K562 (cell line): ENCODE results near the gene WFIKKN1. TPM values are rescaled to one million over a fixed set of nuclear protein-coding genes. Genes with fewer than 3 reads are reported as not detected.
A peak's percentile ranks its signal among the peaks of the same experiment; 100 is the strongest.

Experiments used
- ETV5 ChIP-seq: sonication (generic); formaldehyde crosslinking; IDR thresholded peaks from 2 replicates; pipeline ENCODE4 v1.4.0; 2020; ENCODE audit warnings: low read depth, mild to moderate bottlenecking, missing genetic modification reagents
- FUS ChIP-seq: fragments of 200-400 bp; formaldehyde crosslinking; optimal IDR thresholded peaks from 2 replicates; pipeline ENCODE3; 2017; ENCODE audit warnings: low read depth, low read length
- HCFC1 ChIP-seq: IDR thresholded peaks from 2 replicates; pipeline ENCODE4 v1.6.1; 2012; ENCODE audit warnings: low read depth, low read length, improper control_type of control experiment
- NFIC ChIP-seq: fragments of 450-650 bp; IDR thresholded peaks from 2 replicates; pipeline ENCODE4 v1.6.1; 2017; ENCODE audit warnings: mild to moderate bottlenecking, inconsistent platforms
- PHF21A ChIP-seq: fragments of 450-650 bp; IDR thresholded peaks from 2 replicates; pipeline ENCODE4 v1.6.1; 2017; ENCODE audit warnings: low read depth, borderline replicate concordance
- PRMT5 ChIP-seq: sonication (generic); formaldehyde crosslinking; IDR thresholded peaks from 2 replicates; pipeline ENCODE4 v1.5.0; 2020; ENCODE audit warnings: missing genetic modification reagents
- RBFOX2 ChIP-seq: fragments of 200-400 bp; formaldehyde crosslinking; IDR thresholded peaks from 2 replicates; pipeline ENCODE4 v1.6.1; 2017; ENCODE audit warnings: low read depth, mild to moderate bottlenecking, low read length, moderate library complexity
- SMARCC2 ChIP-seq: fragments of 450-650 bp; IDR thresholded peaks from 2 replicates; pipeline ENCODE4 v1.6.1; 2017; ENCODE audit warnings: antibody characterized with exemption, moderate library complexity, mild to moderate bottlenecking, low read depth
- SRSF7 ChIP-seq: fragments of 200-400 bp; formaldehyde crosslinking; optimal IDR thresholded peaks from 2 replicates; pipeline ENCODE3; 2017; ENCODE audit warnings: mild to moderate bottlenecking, low read depth, low read length
- WHSC1 ChIP-seq: IDR thresholded peaks from one replicate; pipeline ENCODE4 v1.6.1; 2012; ENCODE audit warnings: low read length, control low read depth, inconsistent platforms
- ZEB2 ChIP-seq: fragments of 450-650 bp; IDR thresholded peaks from 2 replicates; pipeline ENCODE4 v1.6.1; 2016
- ZKSCAN3 ChIP-seq: fragments of 250-450 bp; sonication (Bioruptor Pico); IDR thresholded peaks from 2 replicates; pipeline ENCODE4 v1.4.0; 2020
- ZNF311 ChIP-seq: fragments of 250-450 bp; sonication (Bioruptor Pico); IDR thresholded peaks from 2 replicates; pipeline ENCODE4 v1.4.0; 2020; ENCODE audit warnings: mild to moderate bottlenecking, moderate library complexity
- ZNF431 ChIP-seq: sonication (generic); formaldehyde crosslinking; IDR thresholded peaks from 2 replicates; pipeline ENCODE4 v1.8.0; 2022; ENCODE audit warnings: mild to moderate bottlenecking, missing genetic modification reagents
- polyA plus RNA-seq, 8 experiments: library from polyadenylated mRNA; depleted of rRNA in 4 of 8; stranded (reverse) in 5 of 8; unstranded in 3 of 8; fragments of >200 nt; fragmentation: Nextera tagmentation in 2 of 8; fragmentation: Illumina TruSeq in 1 of 8; extraction: Ambion mirVana in 2 of 8; extraction: Trizol in 1 of 8; gene quantifications; 2 replicates each; pipeline versions ENCODE4 v1.2.1 to v1.2.3, GENCODE V29; 2011 to 2014; ENCODE audit warnings: inconsistent platforms in 1 of 8, missing spikeins in 1 of 8
- total RNA-seq, 7 experiments: library from RNA; depleted of rRNA in 6 of 7; stranded (reverse); fragments of >200 nt in 6 of 7; fragmentation: Illumina TruSeq in 2 of 7; extraction: Trizol in 2 of 7; gene quantifications; 2 replicates each; pipeline versions ENCODE4 v1.2.1 to v1.2.3, GENCODE V29; 2011 to 2021; ENCODE audit warnings: low replicate concordance in 1 of 7
- TF ChIP-seq, protein P1 (sequence below): sonication (generic); formaldehyde crosslinking; IDR thresholded peaks from 2 replicates; pipeline ENCODE4 v1.8.0; 2023; ENCODE audit warnings: missing genetic modification reagents, mild to moderate bottlenecking, borderline replicate concordance
- TF ChIP-seq, protein P2 (sequence below): sonication (generic); formaldehyde crosslinking; IDR thresholded peaks from 2 replicates; pipeline ENCODE4 v1.8.1; 2023; ENCODE audit warnings: mild to moderate bottlenecking, missing genetic modification reagents, moderate library complexity
- TF ChIP-seq, protein P3 (sequence below): fragments of 200-400 bp; formaldehyde crosslinking; IDR thresholded peaks from 2 replicates; pipeline ENCODE4 v1.6.1; 2017; ENCODE audit warnings: mild to moderate bottlenecking, low read depth, low read length, moderate library complexity
- TF ChIP-seq, protein P4 (sequence below): fragments of 450-650 bp; formaldehyde crosslinking; IDR thresholded peaks from 2 replicates; pipeline ENCODE4 v1.4.0; 2020; ENCODE audit warnings: mild to moderate bottlenecking, mixed read lengths

The WFIKKN1 gene
- total and polyA plus RNA-seq, 9 of the 15 experiments (the other 6 are each of a cell fraction or from before 2014, with no cell fraction given) = 0.14 to 1.1 (median 0.50) TPM; not detected in 4

DNA sequence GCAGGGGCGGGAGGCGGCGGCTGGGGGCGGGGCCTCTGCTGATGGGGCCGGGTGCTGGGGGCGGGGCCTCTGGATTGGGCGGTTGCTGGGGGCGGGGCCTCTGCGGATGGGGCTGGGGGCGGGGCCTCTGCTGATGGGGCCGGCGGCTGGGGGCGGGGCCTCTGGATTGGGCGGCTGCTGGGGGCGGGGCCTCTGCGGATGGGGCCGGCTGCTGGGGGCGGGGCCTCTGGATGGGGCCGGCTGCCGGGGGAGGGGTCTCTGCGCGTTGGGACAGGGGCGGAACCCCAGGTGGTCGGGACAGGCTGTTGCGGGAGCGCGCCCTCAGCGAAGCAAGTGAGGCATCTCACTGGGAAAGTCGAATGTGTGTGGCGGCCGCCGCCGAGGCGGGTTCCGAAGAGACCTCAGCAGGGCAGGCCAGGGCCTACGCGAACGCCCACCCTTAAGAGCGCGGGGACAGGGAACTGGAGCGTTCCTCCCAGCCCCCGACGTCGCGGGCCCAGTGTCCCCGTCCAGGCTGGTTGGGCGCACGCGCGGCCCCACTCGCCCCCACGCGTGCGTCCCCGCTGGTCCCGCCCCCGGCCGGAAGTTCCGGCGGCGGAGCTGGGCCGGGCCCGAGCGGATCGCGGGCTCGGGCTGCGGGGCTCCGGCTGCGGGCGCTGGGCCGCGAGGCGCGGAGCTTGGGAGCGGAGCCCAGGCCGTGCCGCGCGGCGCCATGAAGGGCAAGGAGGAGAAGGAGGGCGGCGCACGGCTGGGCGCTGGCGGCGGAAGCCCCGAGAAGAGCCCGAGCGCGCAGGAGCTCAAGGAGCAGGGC, 49.2 kb downstream of the WFIKKN1 start, which contains the start of gene STUB1 (continued):
- TF ChIP-seq, protein P1, sequence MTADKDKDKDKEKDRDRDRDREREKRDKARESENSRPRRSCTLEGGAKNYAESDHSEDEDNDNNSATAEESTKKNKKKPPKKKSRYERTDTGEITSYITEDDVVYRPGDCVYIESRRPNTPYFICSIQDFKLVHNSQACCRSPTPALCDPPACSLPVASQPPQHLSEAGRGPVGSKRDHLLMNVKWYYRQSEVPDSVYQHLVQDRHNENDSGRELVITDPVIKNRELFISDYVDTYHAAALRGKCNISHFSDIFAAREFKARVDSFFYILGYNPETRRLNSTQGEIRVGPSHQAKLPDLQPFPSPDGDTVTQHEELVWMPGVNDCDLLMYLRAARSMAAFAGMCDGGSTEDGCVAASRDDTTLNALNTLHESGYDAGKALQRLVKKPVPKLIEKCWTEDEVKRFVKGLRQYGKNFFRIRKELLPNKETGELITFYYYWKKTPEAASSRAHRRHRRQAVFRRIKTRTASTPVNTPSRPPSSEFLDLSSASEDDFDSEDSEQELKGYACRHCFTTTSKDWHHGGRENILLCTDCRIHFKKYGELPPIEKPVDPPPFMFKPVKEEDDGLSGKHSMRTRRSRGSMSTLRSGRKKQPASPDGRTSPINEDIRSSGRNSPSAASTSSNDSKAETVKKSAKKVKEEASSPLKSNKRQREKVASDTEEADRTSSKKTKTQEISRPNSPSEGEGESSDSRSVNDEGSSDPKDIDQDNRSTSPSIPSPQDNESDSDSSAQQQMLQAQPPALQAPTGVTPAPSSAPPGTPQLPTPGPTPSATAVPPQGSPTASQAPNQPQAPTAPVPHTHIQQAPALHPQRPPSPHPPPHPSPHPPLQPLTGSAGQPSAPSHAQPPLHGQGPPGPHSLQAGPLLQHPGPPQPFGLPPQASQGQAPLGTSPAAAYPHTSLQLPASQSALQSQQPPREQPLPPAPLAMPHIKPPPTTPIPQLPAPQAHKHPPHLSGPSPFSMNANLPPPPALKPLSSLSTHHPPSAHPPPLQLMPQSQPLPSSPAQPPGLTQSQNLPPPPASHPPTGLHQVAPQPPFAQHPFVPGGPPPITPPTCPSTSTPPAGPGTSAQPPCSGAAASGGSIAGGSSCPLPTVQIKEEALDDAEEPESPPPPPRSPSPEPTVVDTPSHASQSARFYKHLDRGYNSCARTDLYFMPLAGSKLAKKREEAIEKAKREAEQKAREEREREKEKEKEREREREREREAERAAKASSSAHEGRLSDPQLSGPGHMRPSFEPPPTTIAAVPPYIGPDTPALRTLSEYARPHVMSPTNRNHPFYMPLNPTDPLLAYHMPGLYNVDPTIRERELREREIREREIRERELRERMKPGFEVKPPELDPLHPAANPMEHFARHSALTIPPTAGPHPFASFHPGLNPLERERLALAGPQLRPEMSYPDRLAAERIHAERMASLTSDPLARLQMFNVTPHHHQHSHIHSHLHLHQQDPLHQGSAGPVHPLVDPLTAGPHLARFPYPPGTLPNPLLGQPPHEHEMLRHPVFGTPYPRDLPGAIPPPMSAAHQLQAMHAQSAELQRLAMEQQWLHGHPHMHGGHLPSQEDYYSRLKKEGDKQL = no peak
- TF ChIP-seq, protein P2, sequence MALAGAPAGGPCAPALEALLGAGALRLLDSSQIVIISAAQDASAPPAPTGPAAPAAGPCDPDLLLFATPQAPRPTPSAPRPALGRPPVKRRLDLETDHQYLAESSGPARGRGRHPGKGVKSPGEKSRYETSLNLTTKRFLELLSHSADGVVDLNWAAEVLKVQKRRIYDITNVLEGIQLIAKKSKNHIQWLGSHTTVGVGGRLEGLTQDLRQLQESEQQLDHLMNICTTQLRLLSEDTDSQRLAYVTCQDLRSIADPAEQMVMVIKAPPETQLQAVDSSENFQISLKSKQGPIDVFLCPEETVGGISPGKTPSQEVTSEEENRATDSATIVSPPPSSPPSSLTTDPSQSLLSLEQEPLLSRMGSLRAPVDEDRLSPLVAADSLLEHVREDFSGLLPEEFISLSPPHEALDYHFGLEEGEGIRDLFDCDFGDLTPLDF (CRISPR knock-in tag) = no peak
- TF ChIP-seq ZNF431 (CRISPR knock-in tag) (0 out of 2 replicates have a peak, but pooled peaks have one; percentile 23), ZNF311 (CRISPR knock-in tag) (no peak), RBFOX2 (peak; percentile 76), SMARCC2 (no peak), WHSC1 (no peak), NFIC (peak; percentile 87), PHF21A (no peak), ZKSCAN3 (no peak), ZEB2 (no peak), HCFC1 (0 out of 2 replicates have a peak, but pooled peaks have one; percentile 27), SRSF7 (no peak), ETV5 (CRISPR knock-in tag) (peak; percentile 42; the same call in 1 of the 2 replicates), FUS (no peak), PRMT5 (CRISPR knock-in tag) (no peak)
- TF ChIP-seq, protein P3, sequence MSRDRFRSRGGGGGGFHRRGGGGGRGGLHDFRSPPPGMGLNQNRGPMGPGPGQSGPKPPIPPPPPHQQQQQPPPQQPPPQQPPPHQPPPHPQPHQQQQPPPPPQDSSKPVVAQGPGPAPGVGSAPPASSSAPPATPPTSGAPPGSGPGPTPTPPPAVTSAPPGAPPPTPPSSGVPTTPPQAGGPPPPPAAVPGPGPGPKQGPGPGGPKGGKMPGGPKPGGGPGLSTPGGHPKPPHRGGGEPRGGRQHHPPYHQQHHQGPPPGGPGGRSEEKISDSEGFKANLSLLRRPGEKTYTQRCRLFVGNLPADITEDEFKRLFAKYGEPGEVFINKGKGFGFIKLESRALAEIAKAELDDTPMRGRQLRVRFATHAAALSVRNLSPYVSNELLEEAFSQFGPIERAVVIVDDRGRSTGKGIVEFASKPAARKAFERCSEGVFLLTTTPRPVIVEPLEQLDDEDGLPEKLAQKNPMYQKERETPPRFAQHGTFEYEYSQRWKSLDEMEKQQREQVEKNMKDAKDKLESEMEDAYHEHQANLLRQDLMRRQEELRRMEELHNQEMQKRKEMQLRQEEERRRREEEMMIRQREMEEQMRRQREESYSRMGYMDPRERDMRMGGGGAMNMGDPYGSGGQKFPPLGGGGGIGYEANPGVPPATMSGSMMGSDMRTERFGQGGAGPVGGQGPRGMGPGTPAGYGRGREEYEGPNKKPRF = no peak
- TF ChIP-seq, protein P4, sequence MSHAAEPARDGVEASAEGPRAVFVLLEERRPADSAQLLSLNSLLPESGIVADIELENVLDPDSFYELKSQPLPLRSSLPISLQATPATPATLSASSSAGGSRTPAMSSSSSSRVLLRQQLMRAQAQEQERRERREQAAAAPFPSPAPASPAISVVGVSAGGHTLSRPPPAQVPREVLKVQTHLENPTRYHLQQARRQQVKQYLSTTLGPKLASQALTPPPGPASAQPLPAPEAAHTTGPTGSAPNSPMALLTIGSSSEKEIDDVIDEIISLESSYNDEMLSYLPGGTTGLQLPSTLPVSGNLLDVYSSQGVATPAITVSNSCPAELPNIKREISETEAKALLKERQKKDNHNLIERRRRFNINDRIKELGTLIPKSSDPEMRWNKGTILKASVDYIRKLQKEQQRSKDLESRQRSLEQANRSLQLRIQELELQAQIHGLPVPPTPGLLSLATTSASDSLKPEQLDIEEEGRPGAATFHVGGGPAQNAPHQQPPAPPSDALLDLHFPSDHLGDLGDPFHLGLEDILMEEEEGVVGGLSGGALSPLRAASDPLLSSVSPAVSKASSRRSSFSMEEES (CRISPR knock-in tag) = no peak
